Ishikawa (cell line): ENCODE data around the gene CHST9.

ENCODE experiments used
- CEBPB ChIP-seq: IDR thresholded peaks from 2 replicates; pipeline ENCODE4 v1.6.1; 2012
- CREB1 ChIP-seq: IDR thresholded peaks from 2 replicates; pipeline ENCODE4 v1.6.1; 2012; ENCODE audit warnings: low read depth
- EGR1 ChIP-seq: IDR thresholded peaks from 2 replicates; pipeline ENCODE4 v1.6.1; 2012
- EP300 ChIP-seq: IDR thresholded peaks from 2 replicates; pipeline ENCODE4 v1.6.1; 2012; ENCODE audit warnings: borderline replicate concordance
- FOXM1 ChIP-seq: IDR thresholded peaks from 2 replicates; pipeline ENCODE4 v1.6.1; 2012; ENCODE audit warnings: low read depth, borderline replicate concordance
- MAX ChIP-seq: IDR thresholded peaks from 2 replicates; pipeline ENCODE4 v1.6.1; 2012
- NFIC ChIP-seq: IDR thresholded peaks from 2 replicates; pipeline ENCODE4 v1.6.1; 2012
- REST ChIP-seq: IDR thresholded peaks from 2 replicates; pipeline ENCODE4 v1.6.1; 2012; ENCODE audit warnings: low read depth, mild to moderate bottlenecking
- TEAD4 ChIP-seq: IDR thresholded peaks from 2 replicates; pipeline ENCODE4 v1.6.1; 2012
- USF1 ChIP-seq: IDR thresholded peaks from 2 replicates; pipeline ENCODE4 v1.6.1; 2012
- YY1 ChIP-seq: IDR thresholded peaks from 2 replicates; pipeline ENCODE4 v1.6.1; 2012; ENCODE audit warnings: low read depth
- ZBTB7A ChIP-seq: IDR thresholded peaks from 2 replicates; pipeline ENCODE4 v1.6.1; 2012; ENCODE audit warnings: low read depth

GRCh38 chr18:26970637-26971036, 214.5 kb downstream of the CHST9 start:
- no peak for TF ChIP-seq YY1
- no peak for TF ChIP-seq FOXM1
- TF ChIP-seq EGR1, result no peak
- TF ChIP-seq TEAD4, result no peak
- no peak for TF ChIP-seq USF1
- TF ChIP-seq NFIC, result no peak
- no peak for TF ChIP-seq MAX
- no peak for TF ChIP-seq CEBPB
- no peak for TF ChIP-seq REST
- TF ChIP-seq EP300, result no peak
- no peak for TF ChIP-seq ZBTB7A
- TF ChIP-seq CREB1, result no peak
